Neural progenitor cell (in vitro differentiated cells): ENCODE measurements around the gene KLHL10.

Source experiments
- CTCF ChIP-seq: fragments of 200-600 bp; sonication (generic); IDR thresholded peaks from 2 replicates; pipeline ENCODE4 v1.5.1; 2017; ENCODE audit warnings: antibody characterized with exemption, mild to moderate bottlenecking
- EZH2 ChIP-seq: fragments of 200-600 bp; sonication (generic); IDR thresholded peaks from 2 replicates; pipeline ENCODE4 v1.6.1; 2017; ENCODE audit warnings: antibody characterized with exemption, mild to moderate bottlenecking, moderate library complexity
- EZH2phosphoT487 ChIP-seq: fragments of 200-600 bp; sonication (generic); IDR thresholded peaks from 2 replicates; pipeline ENCODE4 v1.6.1; 2017; ENCODE audit warnings: antibody characterized with exemption

- TF ChIP-seq CTCF (no peak), EZH2phosphoT487 (no peak), EZH2 (no peak)
These were observed 27.4 kb downstream of the KLHL10 start, which contains the start of gene KLHL11 for GRCh38 chr17:41864836-41865595.
